Measurements from ENCODE around the gene RPS6KL1.

The RPS6KL1 gene

DNA sequence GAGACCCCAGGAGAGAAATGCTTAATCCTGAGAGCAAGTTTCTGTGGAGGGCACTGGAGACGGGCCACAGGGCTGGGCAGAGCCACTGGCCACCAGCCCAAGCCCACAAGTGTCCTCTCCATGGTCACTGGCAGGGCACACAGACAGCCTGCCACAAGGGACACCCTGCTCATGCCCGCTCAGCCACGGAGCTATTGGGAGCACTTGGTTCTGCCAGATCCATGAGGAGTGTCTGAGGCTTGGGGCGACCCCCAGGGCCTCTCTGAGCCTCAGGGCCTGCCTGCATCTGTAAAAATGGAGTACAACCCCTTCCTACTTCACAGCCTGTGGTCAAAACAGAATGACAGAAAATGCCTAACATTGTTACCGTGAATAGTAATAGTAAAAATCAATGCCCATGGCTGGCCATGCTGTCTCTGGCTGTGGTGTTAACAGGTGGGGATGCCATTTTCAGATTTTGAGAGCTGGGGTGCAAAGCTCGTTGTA lies 29.2 kb upstream of the RPS6KL1 start:
- no peak for DNase-seq (ENCODE audit: low read depth in 2 of 2)

DNA sequence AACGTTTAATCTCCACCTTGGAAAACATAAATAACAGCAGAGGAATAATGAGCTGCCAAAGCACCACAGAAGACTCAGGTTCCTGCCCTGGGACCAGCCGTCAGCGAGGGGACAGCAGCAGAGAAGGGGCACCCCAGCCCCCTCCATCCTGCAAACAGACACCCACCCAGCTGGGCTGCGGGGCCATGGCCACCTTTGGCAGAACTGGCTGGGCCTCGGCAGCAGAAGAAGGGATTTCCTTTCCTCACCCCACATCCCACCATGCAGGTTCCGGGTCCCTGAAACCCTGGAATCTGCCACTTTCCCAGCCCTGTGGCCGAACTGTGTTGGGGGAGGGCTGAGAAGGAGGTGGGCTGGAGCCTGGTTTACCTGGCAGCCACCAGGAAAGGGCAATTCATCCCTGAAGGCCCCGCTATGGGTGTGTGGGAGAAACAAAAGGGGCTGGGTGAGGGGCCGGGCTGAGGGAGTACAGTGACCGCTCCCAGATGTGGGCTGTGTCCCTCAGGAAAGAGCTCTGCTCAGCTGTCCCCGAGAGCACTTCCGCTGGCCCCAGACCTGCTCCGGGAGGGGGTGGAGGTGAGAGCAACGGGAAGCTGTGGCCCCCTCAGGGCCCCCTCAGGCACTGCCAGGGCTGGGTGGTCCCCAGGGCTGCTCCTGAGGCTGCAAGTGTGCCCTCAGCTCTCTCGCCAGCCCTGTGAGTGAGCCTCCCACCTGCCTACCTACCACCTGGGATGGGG lies 28.6 kb upstream of the RPS6KL1 start:
- no peak for DNase-seq (ENCODE audit: low read depth in 2 of 2)

DNA sequence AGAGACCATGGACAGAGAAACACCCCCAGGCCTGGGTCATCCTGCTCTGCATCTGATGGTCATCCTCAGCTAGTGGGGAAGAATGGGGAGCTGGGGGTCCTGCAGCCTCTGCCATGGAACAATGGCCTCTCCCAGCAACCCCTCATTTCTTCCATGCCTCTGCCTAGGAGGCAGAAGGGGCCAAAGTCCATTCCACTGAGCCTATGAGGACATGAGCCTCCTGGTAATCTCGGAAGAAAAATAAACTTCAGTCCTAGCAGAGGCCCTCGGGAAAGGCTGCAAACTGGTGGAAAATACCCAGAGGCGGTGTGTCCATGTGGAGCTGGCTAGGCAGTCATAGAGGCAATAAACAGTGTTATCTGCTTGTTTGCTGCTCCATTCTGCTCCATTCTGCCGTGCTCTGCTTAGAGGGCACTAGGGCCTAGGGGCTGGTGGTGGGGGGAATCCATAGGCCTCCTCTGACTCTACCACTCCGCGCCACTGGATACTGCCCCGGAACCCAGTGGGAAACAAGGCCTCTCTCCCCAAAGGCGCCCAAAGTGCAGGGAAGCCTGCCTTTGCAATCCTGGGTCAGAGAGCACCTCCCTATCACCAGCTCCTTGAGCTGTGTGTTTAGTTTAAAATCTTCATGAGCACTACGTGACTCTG lies 27.9 kb upstream of the RPS6KL1 start:
- no peak for DNase-seq (ENCODE audit: low read depth in 2 of 2)

DNA sequence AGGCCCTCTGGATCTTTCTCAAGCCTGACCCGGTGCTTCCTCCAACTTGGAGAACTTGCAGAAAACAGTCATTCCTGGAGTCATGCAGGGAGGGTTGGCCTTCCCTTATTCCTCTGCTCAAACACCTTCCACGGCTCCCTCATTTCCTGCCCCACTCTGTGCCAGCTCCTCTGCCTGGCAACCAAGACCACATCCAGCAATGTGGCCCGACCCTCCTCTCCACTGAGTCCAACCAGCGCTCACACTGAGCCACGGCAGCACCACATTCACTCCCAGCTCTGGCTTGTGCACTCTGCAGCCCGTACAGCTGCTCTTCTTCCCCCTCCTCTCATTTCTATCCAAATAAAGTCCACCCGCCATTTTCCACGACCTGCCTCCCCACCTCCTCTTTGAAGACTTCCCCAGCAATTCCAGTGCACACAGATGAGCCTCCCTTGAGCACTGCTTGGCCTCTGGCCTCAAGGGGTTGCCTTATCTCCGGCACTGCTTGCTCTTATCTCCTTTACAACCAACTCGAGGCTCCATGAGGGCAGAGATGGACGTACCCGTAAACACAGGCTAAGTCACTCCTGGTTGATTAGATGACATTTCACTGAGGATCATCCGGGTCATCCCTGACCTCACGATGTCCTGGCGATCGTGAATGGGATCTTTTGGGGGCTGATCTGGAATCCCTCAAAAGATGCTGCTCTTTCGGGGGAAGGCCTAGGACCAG lies 27.0 kb upstream of the RPS6KL1 start:
- no peak for DNase-seq (ENCODE audit: low read depth in 2 of 2)

DNA sequence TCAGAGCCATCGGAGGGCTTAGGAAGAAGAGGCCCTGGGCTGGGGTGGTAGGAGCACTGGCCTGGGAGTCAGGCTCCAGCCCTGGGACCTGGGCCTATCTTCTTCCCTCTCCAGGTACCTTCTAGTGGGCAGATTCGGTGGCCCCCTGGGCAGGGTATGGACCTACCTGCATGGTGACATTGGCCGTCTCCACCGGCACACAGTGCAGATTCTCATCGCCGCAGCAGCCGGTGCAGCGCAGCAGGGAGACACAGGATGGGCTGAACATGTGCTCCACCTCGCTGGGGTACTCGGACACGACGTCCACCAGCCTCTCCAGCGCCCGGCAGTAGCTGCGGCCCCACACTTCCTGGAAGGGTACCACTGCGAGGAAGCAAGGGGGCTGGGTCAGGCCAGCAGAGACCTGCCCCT lies 26.1 kb upstream of the RPS6KL1 start:
- no peak for DNase-seq (ENCODE audit: low read depth in 2 of 2)

DNA sequence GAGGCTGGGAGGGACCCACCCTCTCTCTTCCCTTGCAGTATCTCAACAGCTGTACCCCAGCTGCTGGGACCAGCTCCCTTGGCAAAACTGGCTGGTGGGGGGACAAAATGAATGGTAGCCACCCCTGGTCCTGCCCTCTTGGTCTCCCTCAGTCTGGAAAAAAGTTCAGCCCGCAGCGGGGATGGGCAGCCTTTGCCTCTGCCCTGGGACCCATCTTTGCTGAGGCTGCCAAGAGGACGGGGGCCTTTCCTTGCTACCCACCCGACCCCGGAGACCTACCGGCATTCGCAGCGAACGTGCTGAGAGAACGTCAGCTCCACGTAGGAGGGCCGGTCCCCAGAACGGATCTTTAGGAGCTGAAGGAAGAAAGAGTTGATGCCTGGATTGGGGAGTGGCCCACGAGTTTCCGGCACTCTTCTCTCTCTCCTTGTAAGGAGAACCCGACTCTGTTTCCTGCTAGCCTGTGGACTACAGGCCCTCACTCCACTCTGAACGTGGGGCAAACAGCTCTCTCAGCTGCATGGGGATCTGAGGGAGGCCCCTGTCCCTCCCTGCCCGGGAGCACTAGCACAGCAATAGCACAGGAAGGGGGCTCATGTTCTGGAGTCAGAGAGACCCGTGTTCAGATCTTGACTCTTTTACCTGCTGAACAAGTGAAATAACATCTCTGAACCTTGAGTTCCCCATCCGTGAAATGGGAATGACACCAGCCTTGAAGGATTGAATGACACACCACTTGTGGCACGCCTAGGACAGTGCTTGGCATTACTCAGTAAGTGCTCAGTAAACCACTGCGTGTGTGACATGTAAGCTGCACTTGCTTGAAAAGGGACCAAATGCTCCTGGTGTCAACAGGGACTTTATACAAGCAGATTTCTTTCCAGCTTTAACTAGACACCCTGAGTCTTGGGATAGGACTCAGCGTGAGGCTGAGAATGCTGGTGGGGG lies 25.4 kb upstream of the RPS6KL1 start:
- DNase-seq (ENCODE audit: low read depth in 2 of 2), result no peak

DNA sequence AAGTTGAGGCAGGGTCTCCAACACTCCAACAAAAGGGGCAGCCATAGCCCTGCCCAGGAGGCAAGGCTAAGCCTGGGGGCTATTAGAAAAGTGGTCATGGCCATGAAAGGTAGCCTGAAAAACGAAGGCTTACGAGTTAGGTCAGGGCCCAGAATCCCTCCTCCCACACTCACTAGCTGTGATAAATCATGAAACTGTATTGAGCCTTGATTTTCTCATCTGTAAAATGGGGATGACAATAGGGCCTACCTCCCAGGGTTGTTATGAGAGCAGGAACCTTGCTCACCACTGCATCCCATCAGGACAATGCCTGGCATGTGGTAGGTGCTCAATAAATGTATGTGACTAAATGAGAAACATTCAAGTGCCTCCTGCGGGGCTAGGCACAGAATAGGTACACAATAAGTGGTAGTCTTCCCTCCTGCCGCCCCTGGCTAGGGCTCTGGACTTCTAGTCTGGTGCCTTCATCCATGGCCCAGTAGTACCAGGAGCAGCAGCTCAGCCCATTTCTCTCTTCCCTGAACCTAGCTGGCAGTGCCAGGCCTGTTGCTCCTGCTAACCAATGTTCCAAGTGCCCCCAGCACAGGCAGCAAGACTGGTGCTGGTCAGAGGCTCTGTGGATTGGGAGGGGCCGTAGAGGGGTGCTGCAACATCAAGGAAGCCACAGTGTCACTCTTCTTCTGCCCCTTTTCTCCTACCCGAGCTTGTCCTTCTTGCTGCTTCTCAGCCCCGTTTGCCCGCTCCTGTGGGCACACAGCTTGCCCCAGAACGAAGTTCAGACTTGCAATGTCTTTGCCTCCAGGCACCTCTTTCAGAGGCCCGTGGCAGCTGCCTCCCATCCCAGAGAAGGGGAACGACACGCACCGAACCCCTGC lies 24.5 kb upstream of the RPS6KL1 start:
- DNase-seq (ENCODE audit: low read depth in 2 of 2), result no peak

DNA sequence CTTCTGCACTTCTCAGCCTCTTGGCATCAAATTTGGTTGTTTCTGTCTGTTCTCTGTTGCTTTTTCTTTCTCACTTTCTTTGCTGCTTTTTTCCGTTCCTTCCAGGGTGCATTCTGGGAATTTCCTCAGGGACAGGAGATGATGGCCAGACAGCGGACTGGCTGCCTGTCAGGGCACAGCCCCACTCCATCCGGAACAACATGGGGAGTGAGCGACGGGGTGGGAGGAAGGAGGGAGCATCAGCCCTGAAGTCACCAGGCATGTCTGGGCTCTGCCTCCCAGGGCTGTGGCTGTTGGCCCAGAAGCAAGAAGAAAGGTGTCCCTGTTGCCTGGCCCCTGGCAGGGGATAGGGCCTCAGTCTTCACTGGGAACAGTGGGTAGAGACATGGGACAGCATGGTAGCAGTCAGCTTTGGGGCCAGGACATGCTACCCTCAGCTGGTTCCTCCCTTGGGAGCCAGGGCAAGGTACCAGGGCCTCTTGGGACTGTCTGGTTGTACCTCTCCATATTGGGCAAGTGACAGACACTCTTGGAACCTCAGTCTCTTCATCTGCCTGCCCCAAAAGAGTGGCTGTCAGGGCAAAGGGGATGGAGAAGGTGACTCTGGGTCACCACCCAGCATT lies 23.7 kb upstream of the RPS6KL1 start:
- DNase-seq (ENCODE audit: low read depth in 2 of 2), result no peak

DNA sequence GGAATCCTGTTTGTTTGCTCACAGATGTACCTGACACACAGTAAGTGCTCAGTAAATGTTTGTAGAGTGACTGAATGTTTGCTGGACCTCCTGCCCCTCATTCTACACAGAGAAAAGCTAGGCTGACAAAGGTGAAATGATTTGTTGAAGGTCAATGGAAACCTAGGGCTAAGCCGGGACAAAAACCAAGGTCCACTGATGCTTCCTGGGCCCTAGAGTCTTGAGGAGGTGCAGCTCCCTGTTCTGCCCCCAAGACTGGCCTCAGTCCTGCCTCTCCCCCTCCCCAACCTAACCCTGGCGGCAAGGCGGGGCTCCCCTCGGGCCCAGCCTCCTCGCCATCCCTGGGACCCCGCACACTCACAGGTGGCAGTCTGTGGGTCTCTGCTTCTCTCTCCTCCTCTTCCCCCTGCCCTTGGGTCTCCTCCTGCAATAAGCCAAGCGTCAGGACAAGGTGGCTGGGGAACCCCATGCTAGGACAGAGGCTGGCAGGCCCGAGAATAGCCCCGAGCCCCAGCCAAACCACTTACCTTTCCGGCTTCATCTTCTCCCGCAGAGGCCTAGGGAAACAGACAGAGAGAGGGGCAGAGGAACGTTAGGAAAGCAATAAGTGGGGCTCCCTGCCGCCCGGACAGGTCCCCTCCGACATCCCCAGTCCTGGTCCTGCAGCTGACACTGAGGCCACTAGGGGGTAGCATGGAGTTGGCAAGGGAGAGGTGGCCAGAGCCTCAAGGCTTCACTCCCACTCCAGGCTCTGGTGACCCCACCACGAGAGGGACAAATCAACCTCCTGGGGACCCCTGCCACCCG lies 23.0 kb upstream of the RPS6KL1 start:
- peak; percentile 46 to 57 for DNase-seq (ENCODE audit: low read depth in 2 of 2)

DNA sequence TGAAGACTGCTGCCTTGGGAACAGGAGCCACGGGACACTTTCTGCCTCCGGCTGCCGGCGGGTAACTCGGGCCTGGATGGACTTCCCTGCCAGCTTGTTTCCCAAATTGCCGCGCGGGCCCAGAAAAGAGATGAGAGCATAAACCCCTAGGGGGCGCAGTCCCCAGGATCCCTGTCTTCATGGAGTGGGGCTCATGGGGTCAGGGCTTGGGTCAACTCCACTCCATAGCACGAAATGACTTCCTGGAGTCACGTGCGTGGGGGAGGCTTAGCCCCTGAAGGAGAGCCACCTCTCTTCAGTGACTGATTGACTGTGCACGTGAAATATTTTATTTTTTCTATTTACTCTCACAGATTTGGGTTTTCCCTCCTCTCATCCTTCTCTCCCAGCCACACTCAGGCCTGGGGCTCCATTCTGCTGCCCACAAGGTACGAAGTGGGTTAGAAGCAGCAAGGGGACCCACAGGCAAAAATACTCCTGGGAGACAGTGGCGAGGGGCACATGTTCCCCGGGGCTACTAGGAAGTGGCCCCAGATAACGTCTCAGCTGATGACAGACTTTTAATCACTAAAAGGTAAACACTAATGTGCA lies 22.3 kb upstream of the RPS6KL1 start:
- no peak for DNase-seq (ENCODE audit: low read depth in 2 of 2)

DNA sequence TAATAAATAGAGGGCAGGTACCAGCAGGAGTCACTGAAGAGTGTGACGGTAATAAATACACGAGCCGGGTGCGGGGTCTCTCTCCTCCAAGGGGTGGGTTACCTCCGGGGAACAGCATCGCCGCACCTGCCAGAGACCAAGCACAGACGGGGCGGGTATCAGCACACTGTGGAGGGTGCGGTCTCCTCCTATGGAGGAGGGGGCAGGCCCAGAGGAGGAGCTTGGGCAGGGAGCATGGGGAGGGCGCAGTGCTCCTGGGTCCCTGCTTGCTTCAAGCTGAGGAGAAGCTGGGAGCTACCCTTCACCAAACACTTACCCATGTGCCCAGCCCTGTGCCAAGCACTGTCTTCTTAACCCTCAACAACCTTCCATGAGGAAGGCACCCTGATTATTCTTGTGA lies 19.5 kb upstream of the RPS6KL1 start:
- no peak for DNase-seq (ENCODE audit: low read depth in 2 of 2)

DNA sequence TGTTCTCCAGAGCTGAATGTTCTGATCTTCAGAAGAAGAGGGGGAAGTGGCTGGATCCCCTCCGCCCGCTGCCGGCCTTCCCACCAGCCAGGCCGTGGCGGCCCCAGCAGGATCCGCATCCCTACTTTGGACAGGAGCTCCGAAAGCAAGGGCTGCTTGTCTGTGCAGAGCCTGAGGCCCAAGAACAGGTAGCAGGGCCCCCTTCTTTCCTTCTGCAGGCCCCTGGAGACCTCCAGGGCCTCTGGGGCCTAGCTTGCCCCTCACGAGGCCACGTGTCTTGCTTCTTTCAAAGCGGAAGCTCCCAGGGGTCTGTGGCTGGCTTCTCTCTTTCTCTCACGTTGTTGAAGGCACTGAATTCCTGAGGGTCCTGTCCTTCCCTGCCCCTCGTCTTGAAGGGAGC lies 19.1 kb upstream of the RPS6KL1 start:
- DNase-seq (ENCODE audit: low read depth in 2 of 2), result no peak

DNA sequence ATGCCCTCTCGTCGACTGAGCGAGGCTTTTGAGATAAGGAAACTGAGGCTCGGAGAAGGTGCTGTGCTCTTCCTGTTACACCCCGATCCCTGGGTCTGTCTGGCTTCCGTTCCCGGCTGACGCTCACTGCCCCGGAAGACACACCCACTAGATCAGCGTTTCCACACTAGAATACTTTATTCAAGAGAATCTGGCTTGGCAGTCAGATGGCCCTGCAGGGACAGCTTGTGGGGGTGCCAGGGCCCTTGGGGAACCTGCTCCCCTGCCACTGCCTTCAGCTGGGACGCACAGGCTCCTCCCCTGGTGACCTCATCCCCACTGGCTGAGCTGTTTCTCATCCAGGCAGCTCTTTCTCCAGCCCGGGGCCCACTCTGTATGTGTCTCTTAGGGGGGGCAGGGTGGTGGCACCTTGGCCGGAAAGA lies 18.6 kb upstream of the RPS6KL1 start:
- peak in 1 of 2 donors; percentile 25 for DNase-seq (ENCODE audit: low read depth in 2 of 2)

DNA sequence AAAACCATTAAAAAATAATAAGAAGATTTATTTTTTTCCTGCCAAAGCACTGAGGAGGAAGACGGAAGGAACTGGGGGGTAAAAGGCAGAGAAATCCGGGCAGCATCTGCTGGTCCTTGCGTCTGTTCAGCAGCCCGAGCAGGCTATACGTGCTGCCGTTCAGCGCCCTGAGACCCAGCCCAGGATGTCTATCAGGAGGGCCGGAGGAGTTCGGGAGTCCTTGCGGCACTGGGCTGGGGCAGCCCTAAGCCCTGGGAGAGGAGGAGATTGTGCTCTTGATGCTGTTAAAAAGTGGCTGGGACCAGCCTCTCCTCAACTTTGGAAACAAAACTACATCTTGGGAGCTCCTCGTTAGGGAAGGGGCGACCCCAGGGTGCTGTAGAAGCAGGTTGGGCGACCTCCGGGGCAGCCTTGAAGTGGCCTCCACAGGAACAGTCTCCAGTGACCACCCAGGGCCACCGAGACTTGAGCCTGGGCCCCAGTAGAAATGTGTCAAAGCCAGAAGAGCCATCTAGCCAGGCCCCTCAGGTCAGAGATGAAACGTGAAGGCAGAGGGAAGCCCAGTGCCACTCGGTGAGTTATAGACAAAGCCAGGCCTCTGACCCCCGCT lies 18.0 kb upstream of the RPS6KL1 start:
- no peak for DNase-seq (ENCODE audit: low read depth in 2 of 2)

DNA sequence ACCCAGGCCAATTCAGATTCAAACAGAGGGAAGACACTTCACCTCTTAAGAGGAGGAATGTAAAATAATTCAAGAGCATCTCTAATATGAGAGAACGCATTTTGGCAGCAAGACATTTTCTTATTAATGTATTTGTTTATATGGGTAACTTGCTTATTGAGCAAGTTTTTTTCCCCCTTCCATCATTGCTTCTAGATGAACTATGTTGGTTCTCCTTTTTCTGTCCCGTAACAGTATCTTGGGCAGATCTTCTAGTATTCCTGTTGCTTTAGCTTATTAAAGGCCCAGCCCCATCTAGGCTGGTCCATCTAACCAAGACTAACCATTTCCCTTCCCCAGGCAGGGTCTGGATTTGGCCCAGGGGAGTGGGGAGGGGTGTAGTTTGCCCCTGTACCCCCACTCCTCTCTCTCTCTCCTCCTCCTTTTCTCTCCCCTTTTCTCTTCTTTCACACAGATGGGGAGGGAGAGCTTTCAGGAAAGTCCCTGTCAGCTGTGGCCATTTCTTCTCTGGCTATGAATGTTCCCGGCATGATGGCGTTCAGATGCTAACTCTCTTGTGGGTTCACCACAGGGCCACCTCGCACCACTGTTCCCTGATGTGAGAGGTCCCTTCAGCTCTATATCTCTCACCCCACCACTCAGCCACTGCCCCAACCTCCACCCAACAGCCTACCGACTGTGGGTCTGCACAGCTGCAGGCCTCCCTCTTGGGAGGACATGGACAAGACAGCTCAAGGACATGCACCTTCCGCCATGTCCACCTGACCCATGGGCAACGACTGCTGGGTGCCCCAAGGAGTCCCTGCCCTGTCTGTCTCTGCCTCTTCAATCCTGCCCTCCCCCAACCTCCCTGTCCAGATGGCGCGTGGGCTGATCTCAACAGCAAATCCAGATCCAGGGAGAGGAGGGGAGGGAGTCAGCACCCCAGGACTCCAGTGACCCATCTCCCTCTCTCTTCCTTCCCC lies 15.8 kb upstream of the RPS6KL1 start:
- no peak for DNase-seq (ENCODE audit: low read depth in 2 of 2)

DNA sequence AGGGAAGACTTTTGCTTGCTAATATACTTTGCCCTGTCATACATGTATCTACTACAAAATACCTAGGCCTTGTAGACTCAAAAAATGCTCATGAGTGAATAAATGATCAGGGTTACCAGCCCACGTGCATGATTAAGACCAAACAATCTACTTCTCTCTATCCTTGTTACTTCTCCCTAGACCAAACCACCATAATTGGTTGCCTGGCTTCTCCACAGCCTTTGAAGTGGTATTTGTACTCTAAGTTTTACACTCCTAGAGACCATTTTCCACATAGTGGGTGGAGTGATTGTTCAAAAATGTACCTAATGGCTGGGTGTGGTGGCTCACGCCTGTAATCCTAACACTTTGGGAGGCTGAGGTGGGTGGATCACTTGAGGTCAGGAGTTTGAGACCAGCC lies 14.1 kb upstream of the RPS6KL1 start:
- no peak for DNase-seq (ENCODE audit: low read depth in 2 of 2)

DNA sequence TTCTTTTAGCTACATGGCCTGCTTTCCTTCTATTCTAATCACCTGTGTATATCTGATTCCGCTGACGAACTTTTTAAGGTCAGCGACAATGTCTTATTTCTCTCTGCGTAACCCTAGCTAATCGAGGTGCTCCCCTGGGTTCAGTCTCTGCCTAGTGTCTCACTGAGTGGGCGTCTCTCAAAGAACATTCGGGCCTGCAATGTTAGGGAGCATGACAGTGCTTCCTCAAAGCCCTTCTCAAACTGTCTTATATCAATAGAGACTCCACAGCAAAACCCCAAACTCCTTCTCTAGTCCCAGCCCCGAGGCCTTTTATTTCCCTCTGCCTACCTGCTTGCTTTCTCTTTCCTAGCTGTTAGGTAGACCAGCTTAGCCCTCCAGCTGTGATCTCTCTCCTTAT lies 13.7 kb upstream of the RPS6KL1 start:
- no peak for DNase-seq (ENCODE audit: low read depth in 2 of 2)

All from stimulated activated CD8-positive, alpha-beta memory T cell treated with anti-CD3 and anti-CD28 coated beads, Interleukin-2, amount 100 ng/mL, for 1 hour (primary cell).